Fibroblast of the aortic adventitia (primary cell): ENCODE measurements around the gene ZNF766. TPM values are rescaled to one million over a fixed set of nuclear protein-coding genes. Genes with fewer than 3 reads are reported as not detected.
"Not testable (repeated sequence)": the region's sequence is repeated elsewhere in the genome, so short reads cannot be mapped to it uniquely, and the experiment has no call there.

Source experiments
- DNase-seq: peaks from one replicate; pipeline ENCODE4 v3.0.0-alpha.2; 2010; ENCODE audit warnings: low read depth
- H3K4me3 ChIP-seq: 2 replicates; pipeline ENCODE4 v1.5.1; 2011; ENCODE audit warnings: low read depth, mild to moderate bottlenecking, control low read depth, low read length, moderate library complexity
- CTCF ChIP-seq: IDR thresholded peaks from 2 replicates; pipeline ENCODE4 v1.5.1; 2011; ENCODE audit warnings: mild to moderate bottlenecking, low read length, control low read depth, inconsistent platforms; ENCODE audit not compliant: insufficient read depth
- total RNA-seq: library from RNA; depleted of rRNA; stranded (reverse); fragments of >200 nt; gene quantifications from 2 replicates; pipeline ENCODE4 v1.2.3, GENCODE V29; 2012; ENCODE audit warnings: low replicate concordance

Gene ZNF766
- total RNA-seq, 1 donor = 13.9 TPM

GRCh38 chr19:52237197-52237596 is 32.2 kb upstream of the ZNF766 start:
- DNase-seq = no peak
- TF ChIP-seq CTCF = no peak
- no peak overlapping the region for H3K4me3 ChIP-seq

GRCh38 chr19:52237771-52238400 is 31.5 kb upstream of the ZNF766 start:
- peak; percentile 90 for TF ChIP-seq CTCF
- no peak overlapping the region for H3K4me3 ChIP-seq
- DNase-seq = peak; percentile 77

- TF ChIP-seq CTCF = no peak
- H3K4me3 ChIP-seq = no peak overlapping the region
- DNase-seq = no peak
Observed at GRCh38 chr19:52244021-52244420, 25.4 kb upstream of the ZNF766 start.

- peak; percentile 32 for TF ChIP-seq CTCF
- no peak overlapping the region for H3K4me3 ChIP-seq
- DNase-seq = peak; percentile 46
Observed at GRCh38 chr19:52248241-52248640, 21.1 kb upstream of the ZNF766 start.

GRCh38 chr19:52258426-52258825 is 11.0 kb upstream of the ZNF766 start:
- no peak for DNase-seq
- no peak for TF ChIP-seq CTCF
- no peak overlapping the region for H3K4me3 ChIP-seq

GRCh38 chr19:52265556-52265955 is 3.8 kb upstream of the ZNF766 start:
- H3K4me3 ChIP-seq = not testable (repeated sequence)
- peak; percentile 22 for DNase-seq

GRCh38 chr19:52270266-52270885 is 989 bp downstream of the ZNF766 start:
- no peak for TF ChIP-seq CTCF
- no peak for DNase-seq

More at GRCh38 chr19:52270266-52270885, 989 bp downstream of the ZNF766 start:
- peak overlapping the region; percentile 93 for H3K4me3 ChIP-seq
